Sigmoid colon (tissue), 4 donors: ENCODE measurements around the gene SLC27A2.

Experiments
- EP300 ChIP-seq, 4 donors: sonication (generic); formaldehyde crosslinking; IDR thresholded peaks; one replicate each; pipeline ENCODE4 v1.6.1; 2017; ENCODE audit warnings: antibody characterized with exemption in 4 of 4
- TF ChIP-seq, protein P1 (sequence below), 4 experiments: fragments of 450-650 bp in 3 of 4; fragments of 200-600 bp in 1 of 4; IDR thresholded peaks; one replicate each; pipeline ENCODE4 v1.5.1; 2016 to 2019; ENCODE audit warnings: antibody characterized with exemption in 4 of 4, mild to moderate bottlenecking in 3 of 4, moderate library complexity in 2 of 4

DNA sequence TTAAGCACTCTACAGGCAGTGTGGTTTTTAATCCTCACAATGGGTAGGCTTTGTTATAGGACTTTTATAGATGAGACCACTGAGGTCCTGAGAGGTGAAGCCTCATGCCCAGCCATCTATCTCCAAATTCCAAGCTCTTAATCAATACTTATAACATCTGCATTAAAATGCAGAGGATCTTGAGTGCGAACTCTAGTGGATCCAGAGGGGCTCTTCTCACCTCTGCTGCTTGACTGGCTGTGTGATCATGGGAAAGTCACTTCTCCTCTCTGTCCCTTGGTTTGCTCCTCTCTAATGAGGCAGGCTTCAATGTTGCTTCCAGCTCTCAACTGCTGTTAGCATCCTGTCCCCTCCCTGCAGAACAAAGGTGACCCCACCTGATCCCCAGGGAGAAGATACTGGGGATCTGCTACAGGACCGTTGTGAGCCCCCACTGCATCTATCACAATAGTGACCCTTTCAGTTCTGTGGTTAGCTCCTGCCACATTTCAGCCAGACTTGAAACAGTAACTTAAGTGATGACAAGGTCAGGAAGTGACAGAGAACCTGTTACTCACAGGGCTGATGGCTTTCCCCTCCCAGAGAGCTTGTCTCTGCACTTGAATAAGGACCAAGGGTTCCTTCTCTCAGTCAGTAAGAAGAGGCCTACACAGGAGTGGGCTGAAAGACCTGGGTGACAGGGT lies 1.3 kb downstream of the SLC27A2 start:
- TF ChIP-seq, protein P1, sequence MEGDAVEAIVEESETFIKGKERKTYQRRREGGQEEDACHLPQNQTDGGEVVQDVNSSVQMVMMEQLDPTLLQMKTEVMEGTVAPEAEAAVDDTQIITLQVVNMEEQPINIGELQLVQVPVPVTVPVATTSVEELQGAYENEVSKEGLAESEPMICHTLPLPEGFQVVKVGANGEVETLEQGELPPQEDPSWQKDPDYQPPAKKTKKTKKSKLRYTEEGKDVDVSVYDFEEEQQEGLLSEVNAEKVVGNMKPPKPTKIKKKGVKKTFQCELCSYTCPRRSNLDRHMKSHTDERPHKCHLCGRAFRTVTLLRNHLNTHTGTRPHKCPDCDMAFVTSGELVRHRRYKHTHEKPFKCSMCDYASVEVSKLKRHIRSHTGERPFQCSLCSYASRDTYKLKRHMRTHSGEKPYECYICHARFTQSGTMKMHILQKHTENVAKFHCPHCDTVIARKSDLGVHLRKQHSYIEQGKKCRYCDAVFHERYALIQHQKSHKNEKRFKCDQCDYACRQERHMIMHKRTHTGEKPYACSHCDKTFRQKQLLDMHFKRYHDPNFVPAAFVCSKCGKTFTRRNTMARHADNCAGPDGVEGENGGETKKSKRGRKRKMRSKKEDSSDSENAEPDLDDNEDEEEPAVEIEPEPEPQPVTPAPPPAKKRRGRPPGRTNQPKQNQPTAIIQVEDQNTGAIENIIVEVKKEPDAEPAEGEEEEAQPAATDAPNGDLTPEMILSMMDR (IDR thresholded peaks at IDR 0.05), result no peak
- TF ChIP-seq EP300 (IDR thresholded peaks at IDR 0.05), result no peak
